HG02981 (cell line): ENCODE data around the gene NAV2.

Source experiments
- ATAC-seq: cut with Tn5 transposase; IDR thresholded peaks from one replicate; pipeline ENCODE4 v1.9.1; 2021; ENCODE audit warnings: mild to moderate bottlenecking, moderate library complexity; ENCODE audit not compliant: unreplicated experiment

NAV2 gene

GRCh38 chr11:19739872-19740271 is 27.2 kb downstream of the NAV2 start:
- ATAC-seq = no peak

DNA sequence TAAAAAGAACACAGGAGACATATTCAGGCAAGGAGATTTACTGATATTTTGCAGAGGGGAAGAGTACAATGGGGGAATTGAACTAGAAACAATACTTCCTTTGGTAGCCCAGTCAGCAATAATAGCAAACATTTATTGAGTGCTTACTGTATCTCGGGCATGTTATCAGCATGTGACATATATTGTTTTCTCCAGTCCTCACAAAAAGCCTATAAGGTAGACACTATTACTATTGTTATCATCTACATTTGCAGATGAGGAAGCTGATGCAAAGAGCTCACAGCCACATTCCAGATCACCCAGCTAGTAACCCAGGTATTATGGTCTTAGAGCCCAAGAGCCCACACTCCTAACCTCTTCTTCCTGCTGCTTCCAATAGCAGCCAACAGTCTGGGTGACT is 27.9 kb downstream of the NAV2 start:
- no peak for ATAC-seq

GRCh38 chr11:19742588-19743292 is 30.1 kb downstream of the NAV2 start:
- peak; percentile 72 for ATAC-seq

- no peak for ATAC-seq
Observed at GRCh38 chr11:19743622-19744021, 31.0 kb downstream of the NAV2 start.

DNA sequence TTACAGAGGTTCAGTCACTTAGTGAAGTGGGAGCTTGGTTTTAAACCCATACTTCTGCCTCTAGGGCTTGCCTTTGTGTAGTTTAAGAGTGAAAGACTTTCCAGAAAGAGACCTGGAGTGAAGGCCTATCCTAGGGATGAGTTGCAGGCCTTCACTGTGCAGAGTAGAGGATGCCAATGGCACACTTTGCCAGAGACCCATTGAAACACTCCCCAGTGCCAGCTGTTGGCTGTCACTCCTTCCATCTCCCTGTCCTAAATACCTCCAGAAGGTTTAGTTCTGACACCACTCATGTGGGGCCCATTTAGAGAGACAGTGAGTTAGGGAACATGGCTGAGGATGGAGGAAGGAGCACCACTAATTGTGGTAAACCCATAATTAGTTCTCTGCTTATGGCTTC is 31.5 kb downstream of the NAV2 start:
- ATAC-seq = no peak

GRCh38 chr11:19746086-19746485 is 33.4 kb downstream of the NAV2 start:
- ATAC-seq = no peak

GRCh38 chr11:19747634-19748033 is 35.0 kb downstream of the NAV2 start:
- ATAC-seq = no peak

GRCh38 chr11:19751055-19751454 is 38.4 kb downstream of the NAV2 start:
- ATAC-seq = no peak

DNA sequence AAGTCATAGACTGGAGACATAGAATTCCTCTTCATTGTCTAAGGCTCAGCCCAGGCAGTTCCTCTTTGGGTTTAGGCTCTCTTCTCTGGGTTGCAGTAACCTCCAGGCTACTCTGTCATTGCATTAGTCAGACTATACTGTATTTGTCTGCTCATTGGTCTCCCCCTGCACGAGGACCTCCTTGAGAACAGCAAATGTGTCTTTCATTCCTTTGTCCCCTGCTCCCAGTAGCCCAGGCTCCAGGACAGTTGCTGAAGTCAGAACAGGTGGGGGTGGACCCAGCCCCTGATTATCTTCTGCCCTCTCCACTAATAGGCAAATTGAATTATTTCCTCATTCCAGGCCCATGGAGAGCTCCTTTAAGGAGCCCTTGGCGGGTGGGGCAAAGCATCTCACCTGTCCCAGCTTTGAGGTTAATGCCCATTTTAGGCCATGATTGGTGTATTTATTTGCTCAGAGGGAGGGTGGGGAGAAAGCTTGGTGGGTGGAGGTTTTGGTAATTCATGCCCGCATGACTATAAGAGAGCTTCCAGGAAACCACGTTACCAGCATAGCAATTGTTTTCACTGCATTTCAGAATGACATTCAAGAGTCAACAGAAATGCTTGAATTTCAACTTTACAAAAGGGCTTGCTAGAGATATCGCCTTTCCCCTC is 40.9 kb downstream of the NAV2 start:
- ATAC-seq = no peak

DNA sequence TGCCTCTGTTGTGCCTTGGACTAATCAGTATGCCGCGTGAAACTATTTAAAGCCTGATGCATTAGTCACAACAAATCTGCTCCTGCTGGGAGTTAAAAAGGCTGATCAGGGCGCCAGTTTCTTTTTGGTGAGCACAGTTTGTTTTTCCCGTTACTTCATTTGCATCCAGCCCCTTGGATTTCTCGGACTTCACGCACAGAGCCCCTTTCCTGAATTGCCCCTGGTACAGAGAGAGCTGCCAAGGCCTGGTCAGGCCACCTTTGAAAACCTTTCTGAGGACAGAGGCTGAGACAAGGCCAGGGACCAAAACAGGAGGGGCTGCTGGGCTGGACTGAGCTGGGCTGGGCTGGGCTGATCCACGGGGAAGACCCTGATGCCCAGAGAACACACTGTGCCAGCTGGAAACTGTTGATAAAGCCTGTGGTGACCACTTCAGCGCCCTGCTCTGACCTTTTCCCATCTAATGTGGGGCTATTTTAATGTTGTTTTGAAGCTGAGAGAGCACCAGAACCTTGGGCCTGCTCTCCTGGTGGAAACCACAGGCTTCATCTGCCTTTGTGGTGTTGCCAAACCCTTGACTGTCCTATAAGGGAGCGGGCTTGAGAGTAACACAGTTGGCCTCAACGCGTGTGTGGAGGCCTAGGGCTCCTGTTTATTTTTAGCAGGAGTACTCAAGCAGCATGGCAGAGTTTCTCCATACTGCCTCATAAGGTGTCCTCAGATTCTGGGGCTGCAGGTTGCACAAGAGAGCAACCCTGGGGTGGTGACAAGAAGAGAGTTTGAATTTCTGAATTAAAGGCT is 44.2 kb downstream of the NAV2 start:
- no peak for ATAC-seq

- ATAC-seq = no peak
Observed at GRCh38 chr11:19759389-19759788, 46.8 kb downstream of the NAV2 start.

- no peak for ATAC-seq
Observed at GRCh38 chr11:19762266-19762665, 49.6 kb downstream of the NAV2 start.

- ATAC-seq = no peak
Observed at GRCh38 chr11:19763330-19763729, 50.7 kb downstream of the NAV2 start.

DNA sequence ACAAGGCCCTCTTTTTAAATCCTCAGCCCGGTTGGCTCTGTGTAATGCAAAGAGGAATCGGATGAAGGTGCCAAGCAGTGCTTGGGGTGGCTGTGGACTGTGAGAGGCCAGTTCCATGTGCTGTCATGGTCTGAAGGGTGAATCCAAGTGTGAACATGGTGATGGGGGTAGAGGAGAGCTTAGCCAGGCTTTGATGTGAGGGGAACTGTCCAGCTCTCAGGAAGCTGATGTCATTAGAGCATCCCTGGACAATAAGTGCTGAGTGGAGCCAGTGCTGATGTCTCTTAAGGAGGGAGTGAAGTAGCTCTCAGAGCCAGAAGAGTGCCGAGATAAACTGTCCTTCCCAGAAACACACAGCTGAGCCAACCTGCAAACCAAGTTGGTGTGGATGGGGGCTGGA is 53.6 kb downstream of the NAV2 start:
- ATAC-seq = no peak

- no peak for ATAC-seq
Observed at GRCh38 chr11:19766810-19767209, 54.2 kb downstream of the NAV2 start.

DNA sequence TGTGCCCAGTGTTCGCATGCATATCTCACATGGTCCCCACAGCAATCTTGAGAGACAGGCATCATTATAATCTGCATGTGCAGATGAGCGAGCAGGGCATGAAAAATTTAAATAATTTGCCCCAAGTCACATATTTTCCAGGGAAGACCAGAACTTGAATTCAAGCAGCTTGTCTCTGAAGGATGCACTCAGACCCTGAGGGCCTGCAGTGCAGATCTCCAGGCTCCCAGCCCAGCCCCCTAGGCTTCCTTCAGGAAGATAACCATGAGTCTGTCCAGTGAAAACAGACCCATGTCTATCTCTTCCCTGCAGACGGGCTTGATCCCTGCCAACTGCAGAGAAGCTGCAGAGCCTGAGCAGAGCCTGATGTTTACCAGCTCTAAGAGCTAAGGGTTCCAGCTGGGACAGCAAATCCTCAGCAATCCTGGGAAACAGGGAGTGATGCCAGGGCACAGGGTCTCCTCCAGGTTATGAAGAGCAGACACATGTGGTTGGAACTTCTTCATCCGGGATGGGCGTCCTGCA is 55.1 kb downstream of the NAV2 start:
- no peak for ATAC-seq

- ATAC-seq = no peak
Observed at GRCh38 chr11:19768197-19768596, 55.6 kb downstream of the NAV2 start.

DNA sequence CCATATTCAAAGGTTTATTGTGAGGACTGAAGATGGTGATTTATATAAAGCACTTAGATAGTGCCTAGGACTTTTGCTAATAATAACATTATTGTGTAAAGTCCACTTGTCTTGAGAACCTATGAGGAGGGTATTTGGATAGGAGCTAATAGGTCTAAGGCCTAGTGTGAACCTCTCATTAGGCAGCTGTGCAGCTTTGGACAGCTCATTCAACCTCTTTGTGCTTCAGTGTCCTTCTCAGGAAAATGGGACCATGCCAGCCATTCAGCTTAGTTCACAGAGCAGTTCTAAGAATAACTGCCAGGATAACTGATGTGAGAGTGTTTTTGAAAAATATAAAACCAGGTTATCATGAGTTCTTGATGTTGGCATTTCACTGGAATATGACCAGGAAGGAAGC is 56.2 kb downstream of the NAV2 start:
- ATAC-seq = no peak

DNA sequence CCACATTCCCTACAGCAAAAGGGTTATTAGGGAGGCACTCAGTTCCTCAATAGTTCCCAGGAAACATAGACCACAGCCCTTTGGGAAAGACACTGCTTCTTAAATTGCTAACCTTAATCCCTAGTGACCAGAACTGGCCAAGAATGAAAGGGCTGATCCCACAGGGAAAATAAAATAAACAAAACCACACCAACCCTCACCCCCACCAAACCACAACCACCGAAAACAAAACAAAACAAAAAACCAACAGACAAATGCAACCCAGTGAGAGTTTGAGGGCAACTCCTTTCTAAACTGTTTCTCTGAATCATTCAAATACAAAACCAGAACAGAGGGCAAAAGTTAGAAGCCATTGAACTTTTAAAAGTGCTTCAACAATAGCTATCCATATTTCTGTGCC is 57.2 kb downstream of the NAV2 start:
- ATAC-seq = no peak

DNA sequence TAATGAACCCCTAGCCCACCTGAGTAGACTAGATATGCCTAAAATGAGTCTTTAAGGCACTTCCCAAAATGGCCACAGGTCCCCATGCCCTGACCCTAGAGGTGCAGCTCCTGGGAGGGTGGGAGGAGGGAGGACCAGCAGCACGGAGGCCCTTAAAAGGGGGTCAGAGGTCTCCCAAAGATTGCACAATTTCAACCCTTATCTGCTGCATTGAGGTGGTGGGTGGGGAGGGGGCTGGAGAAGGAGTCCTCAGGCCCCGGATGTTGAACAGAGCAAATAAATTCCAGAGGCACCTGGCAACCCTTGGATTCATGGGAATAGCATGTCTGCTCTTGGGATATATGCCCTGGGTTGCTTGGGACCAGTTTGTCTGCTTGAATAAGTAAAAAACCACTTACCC is 57.6 kb downstream of the NAV2 start:
- ATAC-seq = no peak

DNA sequence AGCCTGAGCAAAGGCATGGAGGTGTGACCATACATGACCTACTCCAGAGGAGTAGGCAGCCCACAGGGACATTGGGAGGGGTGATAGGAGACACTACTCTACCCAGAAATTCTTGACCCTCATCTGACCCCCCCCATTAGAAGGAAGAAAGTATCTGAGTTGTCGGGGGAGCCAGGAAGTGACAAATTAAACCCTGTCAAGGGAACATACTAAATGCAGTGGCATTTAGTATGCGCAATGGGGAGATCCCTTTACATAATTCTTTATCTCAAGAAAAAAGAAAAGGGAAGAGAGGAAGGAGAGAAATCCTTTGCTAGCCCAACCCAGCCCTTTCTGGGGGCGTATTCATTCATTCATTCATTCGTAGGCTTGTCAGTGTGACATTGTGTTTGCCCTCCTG is 58.8 kb downstream of the NAV2 start:
- no peak for ATAC-seq

GRCh38 chr11:19772480-19772879 is 59.8 kb downstream of the NAV2 start:
- no peak for ATAC-seq
